Measurements from ENCODE around the gene TRIM17.

DNA sequence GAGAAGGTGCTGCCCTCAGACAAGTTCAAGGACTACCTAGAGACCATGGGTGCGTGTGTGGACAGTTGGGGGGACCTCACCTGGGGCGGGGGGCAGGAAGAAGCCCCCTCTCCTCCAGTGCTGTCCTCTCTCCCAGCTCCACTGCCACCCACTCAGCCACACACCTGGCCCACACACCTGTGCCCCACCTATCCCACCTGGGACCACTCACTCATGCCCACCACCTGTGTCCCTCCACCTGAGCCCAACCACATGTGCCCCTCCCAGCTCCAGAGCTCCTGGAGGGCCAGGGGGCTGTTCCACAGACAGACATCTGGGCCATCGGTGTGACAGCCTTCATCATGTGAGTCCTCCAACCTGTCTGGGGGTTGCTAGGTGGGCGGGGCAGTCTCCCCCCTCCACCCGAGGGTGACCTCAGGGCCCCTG, 39.0 kb downstream of the TRIM17 start:
- TF ChIP-seq, protein P1, sequence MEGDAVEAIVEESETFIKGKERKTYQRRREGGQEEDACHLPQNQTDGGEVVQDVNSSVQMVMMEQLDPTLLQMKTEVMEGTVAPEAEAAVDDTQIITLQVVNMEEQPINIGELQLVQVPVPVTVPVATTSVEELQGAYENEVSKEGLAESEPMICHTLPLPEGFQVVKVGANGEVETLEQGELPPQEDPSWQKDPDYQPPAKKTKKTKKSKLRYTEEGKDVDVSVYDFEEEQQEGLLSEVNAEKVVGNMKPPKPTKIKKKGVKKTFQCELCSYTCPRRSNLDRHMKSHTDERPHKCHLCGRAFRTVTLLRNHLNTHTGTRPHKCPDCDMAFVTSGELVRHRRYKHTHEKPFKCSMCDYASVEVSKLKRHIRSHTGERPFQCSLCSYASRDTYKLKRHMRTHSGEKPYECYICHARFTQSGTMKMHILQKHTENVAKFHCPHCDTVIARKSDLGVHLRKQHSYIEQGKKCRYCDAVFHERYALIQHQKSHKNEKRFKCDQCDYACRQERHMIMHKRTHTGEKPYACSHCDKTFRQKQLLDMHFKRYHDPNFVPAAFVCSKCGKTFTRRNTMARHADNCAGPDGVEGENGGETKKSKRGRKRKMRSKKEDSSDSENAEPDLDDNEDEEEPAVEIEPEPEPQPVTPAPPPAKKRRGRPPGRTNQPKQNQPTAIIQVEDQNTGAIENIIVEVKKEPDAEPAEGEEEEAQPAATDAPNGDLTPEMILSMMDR (IDR thresholded peaks at IDR 0.05) = no peak
- TF ChIP-seq, protein P2, sequence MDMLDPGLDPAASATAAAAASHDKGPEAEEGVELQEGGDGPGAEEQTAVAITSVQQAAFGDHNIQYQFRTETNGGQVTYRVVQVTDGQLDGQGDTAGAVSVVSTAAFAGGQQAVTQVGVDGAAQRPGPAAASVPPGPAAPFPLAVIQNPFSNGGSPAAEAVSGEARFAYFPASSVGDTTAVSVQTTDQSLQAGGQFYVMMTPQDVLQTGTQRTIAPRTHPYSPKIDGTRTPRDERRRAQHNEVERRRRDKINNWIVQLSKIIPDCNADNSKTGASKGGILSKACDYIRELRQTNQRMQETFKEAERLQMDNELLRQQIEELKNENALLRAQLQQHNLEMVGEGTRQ (IDR thresholded peaks at IDR 0.05; ENCODE audit: borderline replicate concordance, low read depth, low read length) = no peak
- TF ChIP-seq NRF1 (IDR thresholded peaks at IDR 0.05; ENCODE audit: low read depth, low read length) = no peak
- TF ChIP-seq SMC3 (IDR thresholded peaks at IDR 0.05; ENCODE audit: low read depth, low read length) = no peak
- no peak for TF ChIP-seq RAD21 (IDR thresholded peaks at IDR 0.05; ENCODE audit: low read length)
- no peak for TF ChIP-seq TAF1 (IDR thresholded peaks at IDR 0.05; ENCODE audit: borderline replicate concordance, low read depth, low read length)
- TF ChIP-seq, protein P3, sequence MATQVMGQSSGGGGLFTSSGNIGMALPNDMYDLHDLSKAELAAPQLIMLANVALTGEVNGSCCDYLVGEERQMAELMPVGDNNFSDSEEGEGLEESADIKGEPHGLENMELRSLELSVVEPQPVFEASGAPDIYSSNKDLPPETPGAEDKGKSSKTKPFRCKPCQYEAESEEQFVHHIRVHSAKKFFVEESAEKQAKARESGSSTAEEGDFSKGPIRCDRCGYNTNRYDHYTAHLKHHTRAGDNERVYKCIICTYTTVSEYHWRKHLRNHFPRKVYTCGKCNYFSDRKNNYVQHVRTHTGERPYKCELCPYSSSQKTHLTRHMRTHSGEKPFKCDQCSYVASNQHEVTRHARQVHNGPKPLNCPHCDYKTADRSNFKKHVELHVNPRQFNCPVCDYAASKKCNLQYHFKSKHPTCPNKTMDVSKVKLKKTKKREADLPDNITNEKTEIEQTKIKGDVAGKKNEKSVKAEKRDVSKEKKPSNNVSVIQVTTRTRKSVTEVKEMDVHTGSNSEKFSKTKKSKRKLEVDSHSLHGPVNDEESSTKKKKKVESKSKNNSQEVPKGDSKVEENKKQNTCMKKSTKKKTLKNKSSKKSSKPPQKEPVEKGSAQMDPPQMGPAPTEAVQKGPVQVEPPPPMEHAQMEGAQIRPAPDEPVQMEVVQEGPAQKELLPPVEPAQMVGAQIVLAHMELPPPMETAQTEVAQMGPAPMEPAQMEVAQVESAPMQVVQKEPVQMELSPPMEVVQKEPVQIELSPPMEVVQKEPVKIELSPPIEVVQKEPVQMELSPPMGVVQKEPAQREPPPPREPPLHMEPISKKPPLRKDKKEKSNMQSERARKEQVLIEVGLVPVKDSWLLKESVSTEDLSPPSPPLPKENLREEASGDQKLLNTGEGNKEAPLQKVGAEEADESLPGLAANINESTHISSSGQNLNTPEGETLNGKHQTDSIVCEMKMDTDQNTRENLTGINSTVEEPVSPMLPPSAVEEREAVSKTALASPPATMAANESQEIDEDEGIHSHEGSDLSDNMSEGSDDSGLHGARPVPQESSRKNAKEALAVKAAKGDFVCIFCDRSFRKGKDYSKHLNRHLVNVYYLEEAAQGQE (IDR thresholded peaks at IDR 0.05; ENCODE audit: low read depth, low read length) = no peak
- TF ChIP-seq POLR2AphosphoS5 (IDR thresholded peaks at IDR 0.05; ENCODE audit: low read depth, low read length) = no peak
